ENCODE data around the gene OPN4.

DNA sequence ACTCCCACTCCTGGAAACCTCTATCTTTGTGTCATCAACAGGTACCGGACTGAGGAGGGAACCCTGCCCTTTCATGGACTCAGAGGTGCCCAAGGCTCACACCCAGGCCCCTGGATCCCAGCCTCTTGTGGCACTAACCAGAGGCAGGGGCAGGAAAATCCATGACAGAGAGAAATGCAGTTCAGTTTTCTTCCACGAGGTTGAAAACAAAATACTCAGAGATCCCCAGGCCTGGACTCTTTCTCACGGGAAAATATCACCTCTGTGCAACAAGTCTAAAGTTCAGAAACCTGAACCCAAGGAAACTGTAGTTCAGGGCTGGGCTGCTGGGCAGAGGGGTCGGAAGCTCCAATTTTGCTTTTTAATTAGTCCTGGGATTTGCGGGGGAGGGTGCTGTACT lies 21.4 kb upstream of the OPN4 start:
- TF ChIP-seq CTCF (conservative IDR thresholded peaks at IDR 0.05; ENCODE audit: low read depth, low read length) (no peak), EZH2 (IDR thresholded peaks at IDR 0.05; ENCODE audit: borderline replicate concordance, low read depth, low read length, poor library complexity, severe bottlenecking) (no peak)

Measured in A673 (cell line).